Tibial artery (tissue), 4 donors: Measurements from ENCODE around the gene OR2C3.
"Not testable (repeated sequence)": the region's sequence is repeated elsewhere in the genome, so short reads cannot be mapped to it uniquely, and the experiment has no call there.

Experiments
- DNase-seq, 2 donors: peaks; one replicate each; pipeline ENCODE4 v3.0.0-alpha.2; 2019
- H3K27ac ChIP-seq, 2 donors: fragments of 200-600 bp; sonication (generic) in 1 of 2; 1 replicate in 1 of 2; 2 replicates in 1 of 2; pipeline ENCODE4 v1.5.1; 2018 to 2019; ENCODE audit warnings: mild to moderate bottlenecking in 1 of 2
- H3K27me3 ChIP-seq, 2 donors: fragments of 200-600 bp; sonication (generic) in 1 of 2; one replicate each; pipeline versions ENCODE4 v1.5.1 to v1.6.0; 2016 to 2019
- H3K36me3 ChIP-seq, 3 donors: fragments of 200-600 bp; sonication (generic) in 2 of 3; one replicate each; pipeline ENCODE4 v1.5.1; 2016 to 2019; ENCODE audit warnings: mild to moderate bottlenecking in 2 of 3
- H3K4me1 ChIP-seq, 4 donors: fragments of 200-600 bp; sonication (generic) in 2 of 4; 1 replicate in 3 of 4; 2 replicates in 1 of 4; pipeline ENCODE4 v1.5.1; 2016 to 2019
- H3K4me3 ChIP-seq, 2 donors: fragments of 200-600 bp; sonication (generic) in 1 of 2; 1 replicate in 1 of 2; 2 replicates in 1 of 2; pipeline ENCODE4 v1.5.1; 2018 to 2019; ENCODE audit warnings: mild to moderate bottlenecking in 2 of 2
- H3K9me3 ChIP-seq, 3 donors: fragments of 200-600 bp; sonication (generic) in 1 of 3; one replicate each; pipeline ENCODE4 v1.5.1; 2016 to 2019
- intact Hi-C: fragments of 100-400 bp; cut with DNase I; formaldehyde crosslinking; loops from one replicate; pipeline ENCODE4 v1.15.0; 2023; ENCODE audit warnings: low total_unique reads
- TF ChIP-seq, protein P1 (sequence below), 2 experiments: fragments of 200-600 bp in 1 of 2; fragments of 450-650 bp in 1 of 2; IDR thresholded peaks; one replicate each; pipeline ENCODE4 v1.5.1; 2017 to 2019; ENCODE audit warnings: antibody characterized with exemption in 2 of 2, mild to moderate bottlenecking in 1 of 2, moderate library complexity in 1 of 2

OR2C3 gene

DNA sequence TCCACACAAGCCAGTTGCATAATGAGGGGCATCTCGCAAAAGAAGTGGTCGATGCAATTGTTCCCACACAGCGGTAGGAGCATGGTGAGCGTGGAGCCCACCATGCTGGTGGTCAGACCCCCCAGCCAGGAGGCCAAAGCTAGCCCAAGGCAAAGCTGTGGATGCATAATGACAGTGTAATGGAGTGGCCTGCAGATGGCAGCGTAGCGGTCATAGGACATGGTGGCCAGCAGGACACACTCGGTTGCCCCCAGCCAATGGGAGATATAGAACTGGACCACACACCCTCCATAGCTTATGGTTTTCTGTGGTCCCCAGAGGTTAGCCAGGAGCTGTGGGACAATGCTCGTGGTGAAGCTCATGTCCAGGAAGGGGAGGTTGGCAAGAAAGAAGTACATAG lies 4.3 kb downstream of the OR2C3 start:
- Histone ChIP-seq H3K4me1 (no peaks in the 10 kb centered on the region), H3K36me3 (no peaks in the 10 kb centered on the region), H3K27me3 (peaks cover 0 to 7% of the 10 kb centered on the region in 2 donors), H3K27ac (no peak overlapping the region), H3K4me3 (no peak overlapping the region), H3K9me3 (peaks cover 0 to 9% (median 0%) of the 10 kb centered on the region in 3 donors)
- intact Hi-C loops, result no loop called here
- no peak for DNase-seq
- TF ChIP-seq, protein P1, sequence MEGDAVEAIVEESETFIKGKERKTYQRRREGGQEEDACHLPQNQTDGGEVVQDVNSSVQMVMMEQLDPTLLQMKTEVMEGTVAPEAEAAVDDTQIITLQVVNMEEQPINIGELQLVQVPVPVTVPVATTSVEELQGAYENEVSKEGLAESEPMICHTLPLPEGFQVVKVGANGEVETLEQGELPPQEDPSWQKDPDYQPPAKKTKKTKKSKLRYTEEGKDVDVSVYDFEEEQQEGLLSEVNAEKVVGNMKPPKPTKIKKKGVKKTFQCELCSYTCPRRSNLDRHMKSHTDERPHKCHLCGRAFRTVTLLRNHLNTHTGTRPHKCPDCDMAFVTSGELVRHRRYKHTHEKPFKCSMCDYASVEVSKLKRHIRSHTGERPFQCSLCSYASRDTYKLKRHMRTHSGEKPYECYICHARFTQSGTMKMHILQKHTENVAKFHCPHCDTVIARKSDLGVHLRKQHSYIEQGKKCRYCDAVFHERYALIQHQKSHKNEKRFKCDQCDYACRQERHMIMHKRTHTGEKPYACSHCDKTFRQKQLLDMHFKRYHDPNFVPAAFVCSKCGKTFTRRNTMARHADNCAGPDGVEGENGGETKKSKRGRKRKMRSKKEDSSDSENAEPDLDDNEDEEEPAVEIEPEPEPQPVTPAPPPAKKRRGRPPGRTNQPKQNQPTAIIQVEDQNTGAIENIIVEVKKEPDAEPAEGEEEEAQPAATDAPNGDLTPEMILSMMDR (IDR thresholded peaks at IDR 0.05), result no peak

- no peak overlapping the region for H3K27ac ChIP-seq
- H3K36me3 ChIP-seq, result no peaks in the 10 kb centered on the region
- TF ChIP-seq, protein P1 (IDR thresholded peaks at IDR 0.05), result no peak
- H3K4me1 ChIP-seq, result no peaks in the 10 kb centered on the region
- no peak for DNase-seq
- H3K27me3 ChIP-seq, result peaks cover 0 to 7% of the 10 kb centered on the region in 2 donors
- no peak overlapping the region for H3K4me3 ChIP-seq
- intact Hi-C loops, result no loop called here
- peaks cover 0 to 9% (median 0%) of the 10 kb centered on the region in 3 donors for H3K9me3 ChIP-seq
Observed at GRCh38 chr1:247530785-247531184, 5.5 kb downstream of the OR2C3 start.

- peaks cover 0 to 9% (median 0%) of the 10 kb centered on the region in 3 donors for H3K9me3 ChIP-seq
Observed at GRCh38 chr1:247529771-247530355, 6.4 kb downstream of the OR2C3 start.

GRCh38 chr1:247528812-247529474 lies 7.3 kb downstream of the OR2C3 start:
- intact Hi-C loops, result no loop called here
- TF ChIP-seq, protein P1 (IDR thresholded peaks at IDR 0.05), result no peak

More at GRCh38 chr1:247529771-247530355, 6.4 kb downstream of the OR2C3 start:
- Histone ChIP-seq H3K27ac (no peak overlapping the region), H3K27me3 (peaks cover 0 to 7% of the 10 kb centered on the region in 2 donors), H3K36me3 (no peaks in the 10 kb centered on the region), H3K4me1 (no peaks in the 10 kb centered on the region), H3K4me3 (no peak overlapping the region)
- intact Hi-C loops, result no loop called here
- TF ChIP-seq, protein P1 (IDR thresholded peaks at IDR 0.05), result no peak
- DNase-seq, result no peak

GRCh38 chr1:247521886-247522285 lies 14.4 kb downstream of the OR2C3 start:
- H3K4me1 ChIP-seq, H3K36me3 ChIP-seq, DNase-seq, H3K4me3 ChIP-seq, intact Hi-C loops, H3K27ac ChIP-seq, H3K27me3 ChIP-seq: not testable (repeated sequence)
- H3K9me3 ChIP-seq, result peaks cover 0 to 11% (median 0%) of the 10 kb centered on the region in 3 donors

More at GRCh38 chr1:247528812-247529474, 7.3 kb downstream of the OR2C3 start:
- H3K27me3 ChIP-seq, result peaks cover 0 to 7% of the 10 kb centered on the region in 2 donors
- no peak overlapping the region for H3K4me3 ChIP-seq
- no peaks in the 10 kb centered on the region for H3K36me3 ChIP-seq
- no peaks in the 10 kb centered on the region for H3K4me1 ChIP-seq
- no peak overlapping the region for H3K27ac ChIP-seq
- no peak for DNase-seq
- peaks cover 0 to 9% (median 0%) of the 10 kb centered on the region in 3 donors for H3K9me3 ChIP-seq

DNA sequence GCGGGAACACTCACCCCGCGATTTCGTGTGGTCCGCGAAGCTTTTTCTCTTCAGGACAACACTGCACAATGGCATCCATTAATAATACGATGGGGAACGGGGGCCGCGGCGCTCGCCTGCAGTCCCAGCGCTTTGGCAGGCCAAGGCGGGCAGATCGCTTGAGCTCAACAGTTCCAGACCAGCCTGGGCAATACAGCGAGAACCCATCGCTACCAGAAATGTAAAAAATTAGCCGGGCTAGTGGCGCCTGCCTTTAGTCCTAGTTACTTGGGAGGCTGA lies 17.7 kb downstream of the OR2C3 start:
- intact Hi-C loops, result no loop called here
- no peaks in the 10 kb centered on the region for H3K27me3 ChIP-seq
- DNase-seq, result no peak
- no peak overlapping the region for H3K27ac ChIP-seq
- TF ChIP-seq, protein P1 (IDR thresholded peaks at IDR 0.05), result no peak
- H3K36me3 ChIP-seq, result no peaks in the 10 kb centered on the region
- no peak overlapping the region for H3K4me3 ChIP-seq
- H3K4me1 ChIP-seq, result no peaks in the 10 kb centered on the region
- peaks cover 0 to 11% (median 0%) of the 10 kb centered on the region in 3 donors for H3K9me3 ChIP-seq
